Measurements from ENCODE around the gene ROR1. TPM values are rescaled to one million over a fixed set of nuclear protein-coding genes. Genes with fewer than 3 reads are reported as not detected.

The ROR1 gene
- total RNA-seq, 1 experiment from 2014 or later = 56.3 TPM

- ChIA-PET CTCF (interaction anchor here (0.7 to 3.7 kb wide), 12 partner anchors 22 to 471 kb away, joined by 3 to 28 read pairs (median 6); no protein-coding TSS in a partner anchor), POLR2A (interaction anchor here (1.3 kb wide), 1 partner anchor 10 kb away, joined by 5 read pairs; no protein-coding TSS in a partner anchor)
- Mint-ChIP-seq H3K9me3 (no peaks in the 10 kb centered on the region), H3K27ac (peak overlapping the region; percentile 32), H3K36me3 (no peaks in the 10 kb centered on the region), H3K27me3 (ENCODE audit: low read depth) (no peaks in the 10 kb centered on the region), H3K4me3 (peak overlapping the region; percentile 65), H3K4me1 (peaks cover 47% of the 10 kb centered on the region)
- DNase-seq (ENCODE audit: low spot score) (no peak), ATAC-seq (no peak)
- no peak for TF ChIP-seq FOXJ3 (CRISPR knock-in tag; IDR thresholded peaks at IDR 0.05; ENCODE audit: borderline replicate concordance)
- peak; percentile 88 for TF ChIP-seq USF2 (CRISPR knock-in tag; IDR thresholded peaks at IDR 0.05)
- TF ChIP-seq USF1 (CRISPR knock-in tag; IDR thresholded peaks at IDR 0.05) = peak; percentile 80
- TF ChIP-seq CTCF (IDR thresholded peaks at IDR 0.05) = no peak
- TF ChIP-seq STAT6 (CRISPR knock-in tag; conservative IDR thresholded peaks at IDR 0.05; ENCODE audit: low read depth) = no peak
These were observed 941 bp upstream of the ROR1 start for GRCh38 chr1:63772876-63773275.

GRCh38 chr1:63773496-63773814 is 362 bp upstream of the ROR1 start:
- peak overlapping the region; percentile 65 for H3K4me3 Mint-ChIP-seq
- no peaks in the 10 kb centered on the region for H3K36me3 Mint-ChIP-seq
- ChIA-PET CTCF (interaction anchor here (0.7 to 3.7 kb wide), 15 partner anchors 9 to 470 kb away, joined by 3 to 28 read pairs (median 5); no protein-coding TSS in a partner anchor), POLR2A (interaction anchor here (1.0 to 1.3 kb wide), 2 partner anchors 9 to 16 kb away, joined by 3 to 5 read pairs; no protein-coding TSS in a partner anchor)
- TF ChIP-seq NFE2L1 (CRISPR knock-in tag; IDR thresholded peaks at IDR 0.05) = no peak
- no peak for TF ChIP-seq NFATC4 (CRISPR knock-in tag; IDR thresholded peaks at IDR 0.05)
- no peak for TF ChIP-seq USF2 (CRISPR knock-in tag; IDR thresholded peaks at IDR 0.05)
- no peak for TF ChIP-seq IRF2 (CRISPR knock-in tag; IDR thresholded peaks at IDR 0.05; ENCODE audit: borderline replicate concordance, low read depth)
- no peak for TF ChIP-seq FOXP1 (CRISPR knock-in tag; IDR thresholded peaks at IDR 0.05; ENCODE audit: borderline replicate concordance)
- TF ChIP-seq TP53 (CRISPR knock-in tag; IDR thresholded peaks at IDR 0.05) = no peak
- no peak for TF ChIP-seq ATF1 (CRISPR knock-in tag; IDR thresholded peaks at IDR 0.05)
- TF ChIP-seq PRDM15 (CRISPR knock-in tag; IDR thresholded peaks at IDR 0.05) = no peak
- no peak for TF ChIP-seq GTF2I (CRISPR knock-in tag; conservative IDR thresholded peaks at IDR 0.05)
- TF ChIP-seq EMX1 (CRISPR knock-in tag; IDR thresholded peaks at IDR 0.05) = no peak
- no peak for TF ChIP-seq ZSCAN18 (CRISPR knock-in tag; IDR thresholded peaks at IDR 0.05)
- TF ChIP-seq HMGXB4 (CRISPR knock-in tag; IDR thresholded peaks at IDR 0.05) = no peak
- TF ChIP-seq TEAD4 (CRISPR knock-in tag; IDR thresholded peaks at IDR 0.05) = no peak
- no peak for DNase-seq (ENCODE audit: low spot score)
- peak overlapping the region; percentile 32 for H3K27ac Mint-ChIP-seq
- no peaks in the 10 kb centered on the region for H3K27me3 Mint-ChIP-seq (ENCODE audit: low read depth)
- H3K9me3 Mint-ChIP-seq = no peaks in the 10 kb centered on the region
- peaks cover 53% of the 10 kb centered on the region for H3K4me1 Mint-ChIP-seq
- no peak for ATAC-seq
